Kidney epithelial cell (primary cell): Measurements from ENCODE around the gene TYMS. TPM values are rescaled to one million over a fixed set of nuclear protein-coding genes. Genes with fewer than 3 reads are reported as not detected.

Source experiments
- DNase-seq: peaks from one replicate; pipeline ENCODE4 v3.0.0-alpha.2; 2010; ENCODE audit warnings: low read depth
- H3K27me3 ChIP-seq: 2 replicates; pipeline ENCODE4 v1.6.0; 2011; ENCODE audit warnings: low read length; ENCODE audit not compliant: control insufficient read depth, insufficient read depth
- H3K36me3 ChIP-seq: 2 replicates; pipeline ENCODE4 v1.5.1; 2011; ENCODE audit warnings: low read length; ENCODE audit not compliant: control insufficient read depth, insufficient read depth
- H3K4me3 ChIP-seq: 2 replicates; pipeline ENCODE4 v1.5.1; 2011; ENCODE audit warnings: low read depth, mild to moderate bottlenecking, control low read depth, low read length
- total RNA-seq: library from RNA; depleted of rRNA; stranded (reverse); fragments of >200 nt; gene quantifications from 2 replicates; pipeline ENCODE4 v1.2.3, GENCODE V29; 2015
- TF ChIP-seq, protein P1 (sequence below): IDR thresholded peaks from 2 replicates; pipeline ENCODE4 v1.5.1; 2011; ENCODE audit warnings: mild to moderate bottlenecking, moderate library complexity, low read length, control low read depth, inconsistent platforms; ENCODE audit not compliant: insufficient read depth, poor library complexity, severe bottlenecking

Gene TYMS
- total RNA-seq, 1 donor from 2014 or later: 22.7 TPM

GRCh38 chr18:693466-694187 is 36.2 kb downstream of the TYMS start:
- TF ChIP-seq, protein P1, sequence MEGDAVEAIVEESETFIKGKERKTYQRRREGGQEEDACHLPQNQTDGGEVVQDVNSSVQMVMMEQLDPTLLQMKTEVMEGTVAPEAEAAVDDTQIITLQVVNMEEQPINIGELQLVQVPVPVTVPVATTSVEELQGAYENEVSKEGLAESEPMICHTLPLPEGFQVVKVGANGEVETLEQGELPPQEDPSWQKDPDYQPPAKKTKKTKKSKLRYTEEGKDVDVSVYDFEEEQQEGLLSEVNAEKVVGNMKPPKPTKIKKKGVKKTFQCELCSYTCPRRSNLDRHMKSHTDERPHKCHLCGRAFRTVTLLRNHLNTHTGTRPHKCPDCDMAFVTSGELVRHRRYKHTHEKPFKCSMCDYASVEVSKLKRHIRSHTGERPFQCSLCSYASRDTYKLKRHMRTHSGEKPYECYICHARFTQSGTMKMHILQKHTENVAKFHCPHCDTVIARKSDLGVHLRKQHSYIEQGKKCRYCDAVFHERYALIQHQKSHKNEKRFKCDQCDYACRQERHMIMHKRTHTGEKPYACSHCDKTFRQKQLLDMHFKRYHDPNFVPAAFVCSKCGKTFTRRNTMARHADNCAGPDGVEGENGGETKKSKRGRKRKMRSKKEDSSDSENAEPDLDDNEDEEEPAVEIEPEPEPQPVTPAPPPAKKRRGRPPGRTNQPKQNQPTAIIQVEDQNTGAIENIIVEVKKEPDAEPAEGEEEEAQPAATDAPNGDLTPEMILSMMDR: no peak
- Histone ChIP-seq H3K27me3 (no peaks in the 10 kb centered on the region), H3K36me3 (peaks cover 2% of the 10 kb centered on the region), H3K4me3 (no peak overlapping the region)
- DNase-seq: no peak

DNA sequence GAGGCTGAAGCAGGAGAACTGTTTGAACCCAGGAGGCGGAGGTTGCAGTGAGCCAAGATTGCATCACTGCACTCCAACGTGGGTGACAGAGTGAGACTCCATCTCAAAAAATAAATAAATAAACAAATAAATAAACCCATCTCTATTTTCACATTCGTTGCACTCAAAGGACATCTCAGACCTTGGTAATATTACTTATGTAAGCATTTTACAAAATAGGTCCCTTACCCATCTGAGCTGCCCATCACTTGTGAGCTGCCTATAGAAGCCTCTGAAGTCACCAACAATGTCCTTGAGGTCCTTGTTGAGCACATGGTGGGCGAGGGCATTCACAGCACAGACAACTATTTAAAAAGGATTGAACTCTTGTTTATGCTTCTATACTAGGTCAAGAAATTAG is 39.6 kb downstream of the TYMS start:
- Histone ChIP-seq H3K27me3 (no peaks in the 10 kb centered on the region), H3K36me3 (peaks cover 1% of the 10 kb centered on the region), H3K4me3 (no peak overlapping the region)
- TF ChIP-seq, protein P1: no peak
- DNase-seq: no peak

DNA sequence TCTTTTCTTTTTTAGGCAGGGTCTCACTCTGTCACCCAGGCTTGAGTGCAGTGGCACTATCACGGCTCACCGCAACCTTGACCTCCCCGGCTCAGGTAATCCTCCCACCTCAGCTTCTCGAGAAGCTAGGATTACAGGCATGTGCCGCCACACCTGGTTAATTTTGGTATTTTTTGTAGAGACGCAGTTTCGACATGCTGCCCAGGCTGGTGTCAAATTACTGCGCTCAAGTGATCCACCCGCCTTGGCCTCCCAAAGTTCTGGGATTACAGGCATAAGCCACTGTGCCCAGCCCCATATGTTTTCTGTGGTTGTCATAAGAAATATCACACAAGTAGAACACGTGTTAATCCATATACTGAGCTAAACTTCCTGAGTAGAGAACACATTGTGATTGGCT is 40.3 kb downstream of the TYMS start:
- no peaks in the 10 kb centered on the region for H3K27me3 ChIP-seq
- H3K36me3 ChIP-seq: peaks cover 1% of the 10 kb centered on the region
- TF ChIP-seq, protein P1: no peak
- no peak for DNase-seq
- no peak overlapping the region for H3K4me3 ChIP-seq

DNA sequence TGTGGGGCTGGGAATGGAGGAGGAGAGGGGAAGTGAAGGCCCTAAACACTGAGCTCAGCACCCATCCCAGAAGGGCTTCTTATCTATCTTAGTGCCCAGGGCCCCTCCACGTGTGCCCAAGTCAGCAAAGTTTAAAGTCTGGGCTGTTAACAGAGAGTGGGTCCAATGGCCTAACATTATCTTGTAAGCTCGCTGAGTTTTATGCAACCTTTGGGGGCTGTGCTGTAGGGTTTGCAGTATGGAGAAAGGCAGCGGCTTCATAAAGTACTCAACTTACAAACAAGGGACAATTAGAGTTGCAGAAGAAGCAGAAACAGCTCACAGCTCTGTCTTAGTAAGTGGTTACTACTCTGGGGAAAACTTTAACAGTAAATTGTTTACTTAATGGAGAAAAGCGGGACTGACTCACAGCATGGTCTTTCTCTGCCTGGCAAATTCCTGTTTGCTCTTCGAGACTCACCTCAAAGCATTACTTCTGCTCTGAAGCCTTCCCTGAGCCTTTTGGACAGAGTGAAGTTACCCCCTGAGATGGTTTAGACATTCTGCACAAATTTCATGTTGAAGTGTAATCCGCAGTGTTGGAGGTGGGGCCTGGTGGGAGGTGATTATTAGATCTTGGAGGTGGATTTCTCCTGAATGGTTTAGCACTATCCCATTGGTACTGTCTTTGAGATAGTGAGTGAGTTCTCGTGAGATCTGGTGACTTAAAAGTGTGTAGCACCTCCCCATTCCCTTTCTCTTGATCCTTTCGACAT is 45.9 kb downstream of the TYMS start:
- peak; percentile 61 for DNase-seq
- TF ChIP-seq, protein P1: no peak
- Histone ChIP-seq H3K4me3 (no peak overlapping the region), H3K27me3 (no peaks in the 10 kb centered on the region), H3K36me3 (no peaks in the 10 kb centered on the region)

GRCh38 chr18:706405-706804 is 49.0 kb downstream of the TYMS start:
- DNase-seq: no peak
- H3K36me3 ChIP-seq: no peaks in the 10 kb centered on the region
- TF ChIP-seq, protein P1: no peak
- H3K27me3 ChIP-seq: no peaks in the 10 kb centered on the region
- no peak overlapping the region for H3K4me3 ChIP-seq

DNA sequence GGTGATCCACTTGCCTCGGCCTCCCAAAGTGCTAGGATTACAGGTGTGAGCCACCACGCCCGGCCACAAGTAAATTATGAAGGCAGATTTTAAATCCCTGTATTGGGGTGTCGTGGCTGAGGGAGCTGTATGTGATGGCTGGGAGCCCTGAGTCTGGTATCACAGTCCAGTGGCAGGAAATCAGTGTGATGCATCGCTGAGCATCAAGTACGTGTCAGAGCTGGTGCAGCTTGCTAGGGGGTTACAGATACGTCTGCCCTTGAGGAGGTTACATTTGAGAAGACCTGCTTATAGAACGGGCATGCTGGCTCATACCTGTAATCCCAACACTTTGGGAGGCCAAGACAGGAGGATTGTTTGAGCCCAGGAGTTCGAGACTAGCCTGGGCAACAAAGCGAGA is 50.6 kb downstream of the TYMS start:
- no peak for DNase-seq
- H3K36me3 ChIP-seq: no peaks in the 10 kb centered on the region
- TF ChIP-seq, protein P1: no peak

More for the DNA sequence above, 50.6 kb downstream of the TYMS start:
- H3K27me3 ChIP-seq: no peaks in the 10 kb centered on the region
- H3K4me3 ChIP-seq: no peak overlapping the region
